GM21526 (cell line): Measurements from ENCODE around the gene ZNF664.

Experiments
- ATAC-seq: cut with Tn5 transposase; IDR thresholded peaks from one replicate; pipeline ENCODE4 v1.9.1; 2021; ENCODE audit warnings: moderate library complexity; ENCODE audit not compliant: unreplicated experiment, low FRiP score

Gene ZNF664

DNA sequence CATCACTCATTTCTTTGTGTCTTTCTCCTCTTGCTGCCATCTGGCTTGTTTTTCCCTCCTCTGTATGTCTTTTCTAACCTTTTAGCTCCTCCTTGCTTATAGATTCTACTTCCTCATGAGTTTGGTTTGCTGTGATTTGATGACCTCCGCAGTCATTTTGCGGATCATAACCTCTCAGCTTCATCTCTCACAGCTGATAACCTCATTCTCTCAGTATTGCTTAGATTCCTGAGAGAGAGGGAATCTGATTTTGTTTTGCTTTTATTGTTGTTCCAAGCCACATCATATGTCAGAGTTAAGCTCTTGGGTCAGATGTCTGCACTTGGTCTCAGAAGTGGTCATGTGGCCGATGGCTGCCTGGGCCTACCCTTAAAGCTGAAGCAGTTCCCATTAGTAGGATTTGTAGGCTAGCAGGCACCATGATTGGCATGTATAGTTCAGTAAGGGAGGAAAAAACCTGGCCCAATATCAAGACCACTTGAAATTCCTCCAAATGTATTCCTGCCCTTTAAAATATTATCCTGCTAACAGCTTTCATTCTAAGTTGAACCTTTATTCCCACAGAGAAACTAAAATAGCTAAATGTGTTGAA is 13.5 kb downstream of the ZNF664 start:
- ATAC-seq = no peak

DNA sequence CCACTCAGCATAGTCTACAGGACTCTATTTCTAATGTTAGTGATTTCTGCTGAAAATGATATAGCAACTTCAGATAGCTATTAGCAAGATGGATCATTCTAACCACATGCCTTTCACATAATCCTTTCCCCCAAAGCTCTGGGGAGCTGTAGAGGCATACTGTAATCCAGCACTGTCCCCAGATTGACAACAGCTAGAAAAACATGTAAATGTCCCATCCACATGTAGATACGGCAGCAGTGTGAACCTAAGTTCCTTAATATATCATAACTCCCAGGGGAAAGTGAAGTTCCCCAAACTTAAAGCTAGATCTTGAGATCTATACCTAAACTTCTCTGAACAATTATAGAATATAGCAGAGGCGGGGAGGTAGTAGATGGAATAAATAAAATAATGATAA is 14.0 kb downstream of the ZNF664 start:
- no peak for ATAC-seq

- ATAC-seq = no peak
Observed at GRCh38 chr12:123989168-123989567, 16.2 kb downstream of the ZNF664 start.

- no peak for ATAC-seq
Observed at GRCh38 chr12:123989753-123990152, 16.7 kb downstream of the ZNF664 start.

DNA sequence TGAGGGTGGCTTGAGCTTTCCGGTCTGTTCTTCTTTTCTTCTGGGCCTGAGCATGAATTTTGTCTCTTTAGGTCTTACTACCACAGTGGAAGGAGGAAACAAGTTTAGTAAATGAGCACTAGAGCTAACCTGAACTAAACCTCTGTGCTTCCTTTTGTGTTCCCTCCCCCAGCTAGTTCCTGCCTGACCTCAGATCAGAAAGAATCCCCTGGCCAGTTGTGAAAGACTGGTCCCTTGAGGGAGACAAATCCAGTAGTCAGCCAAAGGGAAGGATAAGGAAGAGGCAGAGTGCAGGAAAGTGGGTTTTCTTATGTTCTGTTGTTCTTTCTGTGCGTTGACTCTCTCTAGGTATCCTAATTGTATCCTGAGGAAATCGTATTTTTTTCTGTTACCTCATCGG is 17.5 kb downstream of the ZNF664 start:
- ATAC-seq = no peak

DNA sequence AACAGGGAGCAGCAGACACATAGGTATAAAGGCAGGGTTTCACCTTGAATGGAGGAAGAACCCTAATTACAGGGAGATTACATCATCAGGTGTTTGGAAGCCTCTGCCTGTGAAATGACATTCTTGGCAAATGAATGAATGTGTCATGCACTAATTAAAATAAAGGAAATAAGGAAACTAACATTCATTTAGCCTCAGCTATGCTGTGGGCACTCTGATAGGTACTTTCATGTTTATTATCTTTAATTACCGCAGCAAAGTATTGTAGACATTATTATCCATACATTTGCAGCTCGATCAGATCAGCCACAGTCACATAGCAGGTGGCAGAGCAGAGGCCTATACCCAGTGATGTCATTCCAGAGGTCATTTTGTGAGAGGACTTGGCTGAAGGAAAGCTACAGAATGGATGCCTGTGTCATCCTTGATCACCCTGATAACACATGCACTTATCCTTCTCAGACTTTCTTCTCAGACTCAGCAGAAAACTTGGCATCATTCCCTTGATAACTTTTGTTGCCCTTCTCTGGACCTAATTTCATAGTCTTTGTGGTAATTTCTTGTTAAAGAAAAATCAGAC is 18.4 kb downstream of the ZNF664 start:
- no peak for ATAC-seq

- no peak for ATAC-seq
Observed at GRCh38 chr12:123992118-123992825, 19.3 kb downstream of the ZNF664 start.

GRCh38 chr12:123995023-123995748 is 22.2 kb downstream of the ZNF664 start:
- no peak for ATAC-seq

DNA sequence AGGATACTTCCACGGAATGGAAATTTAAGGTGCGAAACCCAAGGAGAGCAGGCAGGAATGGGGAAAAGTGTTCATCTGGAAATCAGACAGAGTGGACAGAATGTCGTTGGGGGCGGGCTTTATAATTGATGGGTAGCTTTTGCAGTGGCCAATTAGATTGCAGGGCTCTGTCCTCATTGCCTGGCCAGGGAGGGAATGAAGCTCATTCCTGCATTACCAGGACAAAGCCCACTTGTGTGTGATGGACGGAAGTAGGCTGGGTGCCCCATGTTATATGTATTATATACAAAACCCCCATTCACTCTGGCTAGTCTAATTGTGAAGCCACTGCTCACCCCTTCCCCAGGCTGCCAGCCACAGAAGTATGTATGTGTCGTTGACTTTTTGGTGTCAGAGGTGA is 23.6 kb downstream of the ZNF664 start:
- no peak for ATAC-seq

DNA sequence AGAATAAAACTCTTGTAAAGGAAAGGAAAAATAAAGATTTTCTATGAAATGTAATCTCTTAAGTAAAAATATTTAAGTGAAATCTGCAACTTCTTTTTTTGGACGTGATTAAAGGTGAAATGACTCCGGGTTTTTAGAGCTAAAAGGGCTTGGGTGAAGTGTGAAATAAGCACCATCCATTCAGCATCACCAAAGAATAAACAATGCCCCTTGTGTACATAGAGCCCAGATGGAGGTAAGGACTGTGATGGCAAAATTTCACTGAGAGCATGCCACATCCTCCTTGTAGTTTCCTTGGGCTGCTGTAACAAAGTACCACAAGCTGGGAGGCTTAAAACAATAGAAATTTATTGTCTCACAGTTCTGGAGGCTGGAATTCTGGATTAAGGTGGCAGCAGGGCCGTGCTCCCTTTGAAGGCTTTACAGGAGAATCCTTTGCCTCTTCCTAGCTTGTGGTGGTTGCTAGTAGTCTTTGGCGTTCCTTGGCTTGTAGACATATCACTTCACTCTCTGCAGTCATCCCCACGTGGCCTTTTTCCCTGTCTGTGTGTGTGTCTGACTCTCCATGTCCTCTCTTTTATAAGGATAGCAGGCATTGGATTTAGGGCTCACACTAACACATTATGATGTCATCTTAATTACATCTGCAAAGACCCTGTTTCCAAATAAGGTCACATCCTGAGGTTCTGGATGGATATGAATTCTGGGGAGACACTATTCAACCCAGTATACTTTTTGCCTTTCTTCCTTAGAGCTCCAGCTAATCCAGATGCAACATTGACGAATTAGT is 24.2 kb downstream of the ZNF664 start:
- ATAC-seq = no peak

- ATAC-seq = no peak
Observed at GRCh38 chr12:123997908-123998307, 24.9 kb downstream of the ZNF664 start.

DNA sequence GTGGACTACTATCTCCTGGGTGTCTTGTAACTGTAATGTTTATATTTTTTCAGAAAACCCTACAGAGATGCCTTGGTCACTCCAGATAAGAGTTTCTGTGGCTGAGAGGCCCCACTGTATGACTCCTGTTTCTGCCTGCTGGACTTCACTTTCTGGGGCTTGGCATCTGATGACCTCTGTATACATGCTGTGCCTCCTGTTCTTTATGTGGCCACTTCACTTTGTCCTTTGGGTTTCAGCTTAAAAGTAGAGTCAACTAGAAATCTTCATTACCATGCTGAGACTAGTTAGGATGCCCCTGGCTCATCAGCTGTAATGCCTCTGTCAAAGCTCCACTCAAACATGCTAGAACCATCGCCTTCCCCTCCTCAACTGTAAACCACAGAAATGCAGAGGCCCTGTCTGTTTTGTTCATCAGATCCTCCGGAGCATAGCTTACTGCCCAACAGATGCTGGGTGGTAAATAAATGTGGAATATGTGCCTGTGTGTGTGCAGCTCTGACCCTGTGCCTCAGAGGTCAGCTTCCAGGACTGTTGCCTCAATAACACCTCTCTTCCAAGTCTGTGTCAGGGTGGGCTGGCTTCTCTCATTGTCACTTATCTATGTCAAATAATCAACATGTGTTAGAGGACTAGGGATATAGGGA is 25.5 kb downstream of the ZNF664 start:
- ATAC-seq = no peak

DNA sequence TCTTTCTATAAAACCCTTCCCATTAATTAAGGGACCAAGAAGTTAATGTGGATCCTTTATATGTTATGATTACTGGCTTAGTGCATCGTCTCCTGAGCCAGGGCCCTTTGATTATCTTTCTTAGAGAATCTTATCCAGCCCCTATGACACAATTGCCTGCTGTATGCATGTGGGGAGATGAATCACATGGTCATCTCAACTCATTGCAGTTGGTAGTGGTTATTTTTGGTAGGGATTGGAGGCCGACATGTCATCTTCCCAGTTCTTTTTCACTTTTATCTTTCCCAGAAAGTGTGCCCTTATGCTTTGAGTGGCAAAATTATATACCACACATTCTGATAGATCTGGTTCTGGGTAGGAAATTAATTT is 26.0 kb downstream of the ZNF664 start:
- ATAC-seq = no peak

GRCh38 chr12:124000111-124000510 is 27.1 kb downstream of the ZNF664 start:
- ATAC-seq = no peak

- no peak for ATAC-seq
Observed at GRCh38 chr12:124001343-124001742, 28.3 kb downstream of the ZNF664 start.

GRCh38 chr12:124002021-124002644 is 29.1 kb downstream of the ZNF664 start:
- no peak for ATAC-seq

GRCh38 chr12:124002654-124003053 is 29.6 kb downstream of the ZNF664 start:
- ATAC-seq = no peak

GRCh38 chr12:124004233-124004875 is 31.3 kb downstream of the ZNF664 start:
- no peak for ATAC-seq

GRCh38 chr12:124006085-124006845 is 33.2 kb downstream of the ZNF664 start:
- no peak for ATAC-seq
